Activated CD4-positive, alpha-beta T cell treated with anti-CD3 and anti-CD28 coated beads, Interleukin-2, amount 10 ng/mL, durations not matched to agents 24 days and 14 days (primary cell): ENCODE data around the gene TAMALIN. TPM values are rescaled to one million over a fixed set of nuclear protein-coding genes. Genes with fewer than 3 reads are reported as not detected.

Experiments used
- DNase-seq: peaks from one replicate; pipeline ENCODE4 v3.0.0; 2022
- H3K27ac Mint-ChIP-seq: one replicate; pipeline ENCODE4 v1.8.0; 2022; ENCODE audit warnings: mild to moderate bottlenecking, mixed read lengths
- H3K27me3 Mint-ChIP-seq: one replicate; pipeline ENCODE4 v1.8.0; 2022; ENCODE audit warnings: mixed read lengths
- H3K36me3 Mint-ChIP-seq: one replicate; pipeline ENCODE4 v1.8.0; 2022; ENCODE audit warnings: low read depth, mild to moderate bottlenecking, mixed read lengths
- H3K4me1 Mint-ChIP-seq: one replicate; pipeline ENCODE4 v1.8.0; 2021; ENCODE audit warnings: mixed read lengths
- H3K4me3 Mint-ChIP-seq: one replicate; pipeline ENCODE4 v1.8.0; 2022; ENCODE audit warnings: mild to moderate bottlenecking, moderate library complexity, mixed read lengths
- H3K9me3 Mint-ChIP-seq: one replicate; pipeline ENCODE4 v1.8.0; 2021; ENCODE audit warnings: mixed read lengths
- intact Hi-C: fragments of 100-400 bp; cut with micrococcal nuclease; formaldehyde crosslinking; loops from one replicate; pipeline ENCODE4 v1.15.1; 2023
- total RNA-seq: library from RNA; stranded (reverse); gene quantifications from 2 replicates; pipeline ENCODE4 v1.2.3, GENCODE V29; 2022

The TAMALIN gene
- total RNA-seq = 10.4 and 12.4 TPM in 2 replicates

DNA sequence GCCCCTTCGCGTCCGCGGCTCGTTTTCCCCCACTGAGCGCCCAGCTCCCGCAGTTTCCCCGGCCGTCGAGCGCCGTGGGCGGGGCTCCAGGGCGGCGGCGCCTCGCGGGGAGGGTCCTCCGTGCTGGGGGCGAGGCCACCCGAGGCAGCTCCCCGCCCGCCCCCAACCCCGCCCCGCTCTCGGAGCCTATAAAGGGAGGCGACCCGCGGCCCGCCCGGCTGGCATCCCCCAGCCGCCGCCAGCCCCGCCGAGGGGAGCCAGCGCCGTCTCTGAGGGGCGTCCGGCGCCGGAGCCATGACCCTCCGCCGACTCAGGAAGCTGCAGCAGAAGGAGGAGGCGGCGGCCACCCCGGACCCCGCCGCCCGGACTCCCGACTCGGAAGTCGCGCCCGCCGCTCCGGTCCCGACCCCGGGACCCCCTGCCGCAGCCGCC, at the start of gene TAMALIN:
TSS of gene TAMALIN (plus strand) at position 221 of the 432 bp plus-strand sequence. CDS start at position 295, 74 bp downstream.
- H3K4me3 Mint-ChIP-seq = peak within 1 kb of the TSS; percentile 86
- H3K4me1 Mint-ChIP-seq = peaks cover 17% of the 10 kb centered on the region
- H3K36me3 Mint-ChIP-seq = peaks cover 2% of the 10 kb centered on the region
- no peaks in the 10 kb centered on the region for H3K9me3 Mint-ChIP-seq
- peaks cover 31% of the 10 kb centered on the region for H3K27me3 Mint-ChIP-seq
- DNase-seq = peak; percentile 94
- intact Hi-C loops = loop anchor here (1.0 kb wide), 2 partner anchors 14 to 45 kb away; partner anchors contain the start of gene NR4A1
- peak within 1 kb of the TSS; percentile 85 for H3K27ac Mint-ChIP-seq

DNA sequence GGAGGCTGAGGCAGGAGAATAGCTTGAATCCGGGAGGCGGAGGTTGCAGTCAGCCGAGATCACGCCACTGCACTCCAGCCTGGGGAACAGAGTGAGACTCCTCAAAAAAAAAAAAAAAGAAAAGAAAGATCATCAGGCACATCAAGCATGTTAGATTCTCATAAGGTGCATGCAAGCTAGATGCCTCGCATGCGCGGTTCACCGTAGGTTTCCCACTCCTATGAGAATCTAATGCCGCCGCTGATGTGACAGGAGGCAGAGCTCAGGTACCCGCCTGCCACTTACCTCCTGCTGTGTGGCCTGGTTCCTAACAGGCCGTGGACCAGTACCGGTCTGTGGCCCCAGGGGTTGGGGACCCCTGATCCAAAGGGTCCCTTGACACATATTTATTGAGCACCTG, 48.2 kb upstream of the TAMALIN start:
- Mint-ChIP-seq H3K4me1 (peaks cover 18% of the 10 kb centered on the region), H3K4me3 (no peak overlapping the region), H3K27me3 (peaks cover 10% of the 10 kb centered on the region), H3K36me3 (peaks cover 3% of the 10 kb centered on the region), H3K27ac (no peak overlapping the region), H3K9me3 (no peaks in the 10 kb centered on the region)
- intact Hi-C loops = no loop called here
- no peak for DNase-seq

DNA sequence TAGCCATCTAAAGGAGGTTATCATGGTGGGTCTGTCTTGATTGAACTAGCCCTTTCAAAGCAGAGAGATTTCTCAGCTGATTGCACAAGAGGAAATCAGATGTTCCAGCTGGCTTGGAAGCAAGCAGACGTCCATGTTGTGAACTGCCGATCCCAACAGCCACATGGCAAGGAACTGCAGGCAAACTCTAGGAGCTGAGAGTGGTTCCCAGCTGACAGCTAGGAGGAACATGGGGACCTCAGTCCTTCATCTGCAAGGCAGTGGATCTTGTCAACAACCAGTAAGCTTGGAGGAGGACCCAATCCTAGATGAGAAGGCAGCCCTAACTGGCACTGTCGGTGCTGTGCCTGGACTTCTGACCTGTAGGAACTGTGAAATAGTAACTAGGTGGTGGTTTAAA, 47.5 kb upstream of the TAMALIN start:
- peaks cover 13% of the 10 kb centered on the region for H3K4me1 Mint-ChIP-seq
- no peak for DNase-seq
- peaks cover 11% of the 10 kb centered on the region for H3K27me3 Mint-ChIP-seq
- intact Hi-C loops = no loop called here
- H3K36me3 Mint-ChIP-seq = peaks cover 3% of the 10 kb centered on the region
- H3K4me3 Mint-ChIP-seq = no peak overlapping the region
- H3K27ac Mint-ChIP-seq = no peak overlapping the region
- H3K9me3 Mint-ChIP-seq = no peaks in the 10 kb centered on the region

DNA sequence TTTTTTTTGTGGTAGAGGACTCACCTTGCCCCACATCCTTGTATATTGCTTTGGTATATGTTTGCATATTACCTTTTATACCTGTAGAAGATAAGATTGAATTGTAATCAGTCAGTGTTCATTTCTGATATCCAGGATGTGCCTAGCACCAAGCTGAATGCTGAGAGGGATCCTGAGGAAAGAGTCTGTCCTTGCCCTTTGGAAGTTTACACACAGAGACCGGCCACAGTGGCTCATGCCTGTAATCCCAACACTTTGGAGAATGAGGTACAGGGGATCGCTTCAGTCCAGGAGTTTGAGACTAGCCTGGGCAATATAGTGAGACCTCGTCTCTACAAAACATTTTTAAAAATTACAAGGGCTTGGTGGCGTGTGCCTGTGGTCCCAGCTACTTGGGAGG, 46.8 kb upstream of the TAMALIN start:
- H3K27ac Mint-ChIP-seq = no peak overlapping the region
- H3K4me3 Mint-ChIP-seq = no peak overlapping the region
- H3K9me3 Mint-ChIP-seq = no peaks in the 10 kb centered on the region
- peaks cover 3% of the 10 kb centered on the region for H3K36me3 Mint-ChIP-seq
- intact Hi-C loops = no loop called here
- DNase-seq = no peak
- peaks cover 11% of the 10 kb centered on the region for H3K4me1 Mint-ChIP-seq
- H3K27me3 Mint-ChIP-seq = peaks cover 14% of the 10 kb centered on the region

DNA sequence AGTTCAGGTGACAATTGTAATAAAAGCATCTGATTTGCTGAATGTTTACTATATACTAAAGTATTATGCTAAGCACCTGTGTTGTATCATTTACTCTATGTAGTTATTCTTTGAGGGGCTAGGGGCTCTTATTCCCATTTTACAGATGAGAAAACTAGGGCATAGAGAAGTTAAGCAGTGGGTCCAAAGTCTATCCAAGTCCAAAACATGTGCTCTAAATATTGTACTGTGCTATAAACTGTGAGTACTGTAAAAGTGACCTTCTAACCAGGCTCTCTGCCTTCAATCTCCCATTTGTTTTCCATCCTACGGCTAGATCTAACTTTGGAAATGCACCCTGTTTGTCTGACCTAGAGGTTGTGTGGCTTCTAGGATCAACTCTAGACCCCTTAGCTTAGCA, 46.3 kb upstream of the TAMALIN start:
- Mint-ChIP-seq H3K27me3 (peaks cover 14% of the 10 kb centered on the region), H3K4me1 (peaks cover 11% of the 10 kb centered on the region), H3K27ac (no peak overlapping the region), H3K4me3 (no peak overlapping the region), H3K9me3 (no peaks in the 10 kb centered on the region), H3K36me3 (peaks cover 3% of the 10 kb centered on the region)
- no peak for DNase-seq
- intact Hi-C loops = no loop called here

DNA sequence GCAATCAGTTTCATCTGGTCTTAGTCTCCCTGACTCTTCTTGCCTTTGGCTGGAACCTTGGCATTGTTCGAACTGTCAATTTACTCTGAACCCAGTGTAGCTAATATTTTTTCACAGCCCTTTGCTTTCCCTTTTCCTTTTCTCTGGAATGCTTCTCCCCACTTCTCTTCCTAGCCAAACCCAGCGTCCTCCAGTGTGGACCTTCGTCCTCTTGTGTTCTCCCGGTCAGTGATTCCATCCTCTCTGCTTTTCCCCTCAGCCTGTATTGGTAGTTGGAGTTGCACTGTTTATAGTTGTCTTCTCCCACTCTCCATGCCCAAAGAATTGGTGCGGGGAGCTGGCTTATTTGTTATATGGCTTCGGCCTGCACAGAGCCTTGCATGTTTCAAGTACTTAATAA, 45.9 kb upstream of the TAMALIN start:
- intact Hi-C loops = no loop called here
- H3K36me3 Mint-ChIP-seq = peaks cover 3% of the 10 kb centered on the region
- DNase-seq = no peak
- no peaks in the 10 kb centered on the region for H3K9me3 Mint-ChIP-seq
- no peak overlapping the region for H3K4me3 Mint-ChIP-seq
- H3K27me3 Mint-ChIP-seq = peaks cover 16% of the 10 kb centered on the region
- H3K4me1 Mint-ChIP-seq = peaks cover 8% of the 10 kb centered on the region
- no peak overlapping the region for H3K27ac Mint-ChIP-seq

DNA sequence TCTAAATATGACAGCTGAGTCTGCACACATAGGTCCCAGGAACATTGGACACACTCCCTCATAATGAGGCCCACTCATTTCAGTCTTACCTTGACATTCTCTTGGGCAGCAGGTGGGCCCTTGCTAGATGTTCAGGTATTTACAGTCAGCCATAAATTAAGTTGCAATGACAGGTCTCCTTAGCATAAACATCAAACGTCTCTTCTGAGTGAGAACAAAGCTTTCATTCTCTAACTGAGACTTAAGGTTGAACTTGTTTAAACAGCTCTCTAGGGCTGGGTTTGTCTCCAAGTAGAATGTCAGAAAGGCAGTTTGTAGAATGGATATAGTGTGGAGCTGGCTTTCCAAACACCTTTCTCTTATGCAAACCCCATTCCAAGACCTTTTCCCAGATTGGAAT, 44.9 kb upstream of the TAMALIN start:
- intact Hi-C loops = no loop called here
- no peak overlapping the region for H3K27ac Mint-ChIP-seq
- peaks cover 3% of the 10 kb centered on the region for H3K36me3 Mint-ChIP-seq
- H3K9me3 Mint-ChIP-seq = no peaks in the 10 kb centered on the region
- no peak overlapping the region for H3K4me3 Mint-ChIP-seq
- peaks cover 6% of the 10 kb centered on the region for H3K4me1 Mint-ChIP-seq
- H3K27me3 Mint-ChIP-seq = peaks cover 18% of the 10 kb centered on the region
- DNase-seq = no peak

DNA sequence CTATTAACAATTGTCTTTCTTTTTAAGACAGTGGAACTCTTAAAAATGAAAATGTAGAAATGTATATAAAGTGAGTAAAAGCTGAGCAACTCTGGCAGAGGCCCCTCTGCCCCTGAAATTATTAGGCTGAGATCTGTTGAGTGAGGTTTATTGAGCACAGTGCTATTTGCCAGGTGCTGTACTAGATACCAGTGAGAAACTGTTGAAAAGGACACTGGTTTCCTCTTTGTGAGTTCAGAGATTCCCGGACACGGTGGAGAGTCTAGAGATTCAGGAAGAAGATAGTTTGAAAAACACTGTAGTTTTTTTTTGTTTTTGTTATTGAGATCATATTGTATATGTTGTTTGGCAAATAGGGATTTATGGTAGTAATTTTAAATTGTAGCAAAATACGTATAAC, 44.0 kb upstream of the TAMALIN start:
- intact Hi-C loops = no loop called here
- Mint-ChIP-seq H3K4me3 (no peak overlapping the region), H3K4me1 (peaks cover 6% of the 10 kb centered on the region), H3K27ac (no peak overlapping the region), H3K36me3 (peaks cover 3% of the 10 kb centered on the region), H3K9me3 (no peaks in the 10 kb centered on the region), H3K27me3 (peaks cover 18% of the 10 kb centered on the region)
- DNase-seq = no peak

DNA sequence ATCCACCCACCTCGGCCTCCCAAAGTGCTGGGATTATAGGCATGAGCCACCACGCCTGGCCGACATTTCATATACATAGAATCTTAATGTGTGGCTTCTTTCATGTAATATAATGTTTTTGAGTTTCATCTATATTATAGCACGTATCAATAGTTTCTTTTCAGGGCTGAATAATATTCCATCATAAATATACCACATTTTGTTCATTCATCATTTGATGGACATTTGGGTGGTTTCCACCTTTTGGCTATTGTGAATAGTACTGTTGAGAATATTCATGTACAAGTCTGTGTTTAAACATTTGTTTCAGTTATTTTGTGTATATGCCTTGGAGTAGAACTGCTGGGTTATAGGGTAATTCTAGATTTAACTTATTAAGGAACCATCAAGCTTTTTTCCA, 43.3 kb upstream of the TAMALIN start:
- DNase-seq = no peak
- H3K27ac Mint-ChIP-seq = no peak overlapping the region
- H3K4me3 Mint-ChIP-seq = no peak overlapping the region
- peaks cover 6% of the 10 kb centered on the region for H3K4me1 Mint-ChIP-seq
- H3K36me3 Mint-ChIP-seq = peaks cover 3% of the 10 kb centered on the region
- no peaks in the 10 kb centered on the region for H3K9me3 Mint-ChIP-seq
- peaks cover 20% of the 10 kb centered on the region for H3K27me3 Mint-ChIP-seq
- intact Hi-C loops = no loop called here

DNA sequence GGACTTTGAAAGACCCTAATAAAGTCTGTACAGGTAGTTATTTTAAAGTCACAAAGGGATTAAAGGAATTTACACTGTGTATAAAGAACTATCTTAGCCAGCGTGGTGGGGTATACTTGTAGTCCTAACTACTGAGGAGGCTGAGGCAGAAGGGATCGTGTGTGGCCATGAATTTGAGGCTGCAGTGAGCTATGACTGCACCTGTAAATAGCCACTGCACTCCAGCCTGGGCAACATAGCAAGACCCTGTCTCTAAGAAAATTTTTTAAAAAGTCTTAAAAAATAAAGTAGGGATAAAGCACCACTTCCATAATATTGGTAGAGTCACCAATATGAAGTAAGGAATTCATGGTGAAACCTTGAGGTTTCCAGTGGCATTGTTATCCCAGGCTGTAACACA, 37.1 kb upstream of the TAMALIN start:
- DNase-seq = no peak
- Mint-ChIP-seq H3K4me1 (peaks cover 39% of the 10 kb centered on the region), H3K4me3 (no peak overlapping the region), H3K27ac (no peak overlapping the region), H3K27me3 (peaks cover 31% of the 10 kb centered on the region), H3K9me3 (no peaks in the 10 kb centered on the region), H3K36me3 (no peaks in the 10 kb centered on the region)
- intact Hi-C loops = loop anchor here (5.0 to 10.0 kb wide), 3 partner anchors 142 to 575 kb away; partner anchors contain the start of gene GALNT6

DNA sequence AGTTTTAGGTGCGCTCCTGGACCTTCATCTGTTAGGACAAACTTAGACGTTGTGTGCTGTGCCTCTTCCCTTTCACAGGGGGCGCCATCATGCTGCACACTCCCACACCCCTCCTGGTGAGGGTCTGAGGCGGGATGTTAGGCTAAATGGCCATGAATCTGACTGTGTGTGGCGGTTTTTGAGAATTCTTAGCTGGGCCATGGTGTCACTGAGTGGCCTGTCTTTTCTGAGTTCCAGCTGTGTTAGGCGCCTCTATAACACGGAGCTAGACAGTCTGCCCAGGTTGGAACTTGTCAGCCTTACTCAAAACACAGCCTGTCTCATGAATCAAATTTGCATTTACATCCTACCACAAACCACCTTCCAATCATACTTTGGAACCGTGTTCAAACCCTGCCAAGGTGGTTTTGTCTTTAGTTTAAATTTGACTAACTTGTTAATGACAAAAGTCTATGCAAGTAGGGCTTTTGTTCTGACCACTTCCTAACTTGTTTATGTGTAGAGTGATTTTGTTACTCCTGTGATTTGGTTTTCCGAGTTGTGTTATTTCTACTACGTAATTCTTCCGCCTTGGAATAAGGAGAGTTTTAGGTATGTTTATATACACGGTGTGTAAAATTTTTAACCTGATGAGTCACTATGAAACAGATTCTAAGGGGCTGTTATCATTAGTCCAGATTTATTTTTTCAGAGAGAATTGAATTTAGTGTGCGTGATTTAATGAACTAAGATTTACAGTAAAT, 35.7 kb upstream of the TAMALIN start:
- H3K9me3 Mint-ChIP-seq = no peaks in the 10 kb centered on the region
- no peaks in the 10 kb centered on the region for H3K36me3 Mint-ChIP-seq
- H3K27me3 Mint-ChIP-seq = peaks cover 23% of the 10 kb centered on the region
- peaks cover 54% of the 10 kb centered on the region for H3K4me1 Mint-ChIP-seq
- H3K27ac Mint-ChIP-seq = peak overlapping the region; percentile 59
- H3K4me3 Mint-ChIP-seq = peak overlapping the region; percentile 71
- intact Hi-C loops = loop anchor here (1.0 to 10.0 kb wide), 7 partner anchors 9 to 602 kb away; partner anchors contain the start of gene GALNT6
- DNase-seq = peak; percentile 85

DNA sequence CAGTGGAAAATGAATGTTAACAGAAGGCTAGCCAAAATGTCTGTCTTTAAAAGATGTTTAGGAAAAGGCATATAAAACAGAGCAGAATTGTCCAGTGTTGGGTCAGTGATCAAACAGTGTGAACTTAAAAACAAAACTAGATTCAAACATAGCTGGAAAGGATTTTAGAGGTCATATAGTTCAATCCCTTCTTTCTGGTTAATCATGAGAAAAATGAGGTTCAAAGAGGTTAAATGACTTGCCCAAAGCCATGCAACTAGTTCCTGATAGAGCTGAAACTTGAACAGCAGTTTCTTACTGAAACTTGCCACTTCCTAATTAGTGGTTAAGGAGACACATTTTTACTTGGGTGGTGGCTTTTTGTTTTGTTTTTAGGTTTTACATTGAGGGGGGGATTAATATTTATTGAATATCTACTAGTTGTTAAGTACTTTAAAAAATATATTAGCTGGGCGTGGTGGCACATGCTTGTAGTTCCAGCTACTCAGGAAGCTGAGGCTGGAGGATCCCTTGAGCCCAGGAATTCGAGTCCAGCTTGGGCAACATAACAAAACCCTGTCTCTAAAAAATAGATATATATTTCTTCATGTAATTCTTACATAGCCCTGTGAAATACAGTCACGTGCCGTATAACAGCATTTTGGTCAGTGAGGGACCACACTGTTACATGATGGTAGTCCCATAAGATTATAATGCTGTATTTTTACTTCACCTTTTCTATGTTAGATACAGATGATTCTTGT, 34.9 kb upstream of the TAMALIN start:
- no peak overlapping the region for H3K27ac Mint-ChIP-seq
- peaks cover 6% of the 10 kb centered on the region for H3K36me3 Mint-ChIP-seq
- intact Hi-C loops = loop anchor here (1.0 to 10.0 kb wide), 7 partner anchors 8 to 603 kb away; partner anchors contain the start of gene GALNT6
- no peaks in the 10 kb centered on the region for H3K9me3 Mint-ChIP-seq
- H3K27me3 Mint-ChIP-seq = peaks cover 24% of the 10 kb centered on the region
- peaks cover 62% of the 10 kb centered on the region for H3K4me1 Mint-ChIP-seq
- DNase-seq = no peak
- H3K4me3 Mint-ChIP-seq = peak overlapping the region; percentile 22

DNA sequence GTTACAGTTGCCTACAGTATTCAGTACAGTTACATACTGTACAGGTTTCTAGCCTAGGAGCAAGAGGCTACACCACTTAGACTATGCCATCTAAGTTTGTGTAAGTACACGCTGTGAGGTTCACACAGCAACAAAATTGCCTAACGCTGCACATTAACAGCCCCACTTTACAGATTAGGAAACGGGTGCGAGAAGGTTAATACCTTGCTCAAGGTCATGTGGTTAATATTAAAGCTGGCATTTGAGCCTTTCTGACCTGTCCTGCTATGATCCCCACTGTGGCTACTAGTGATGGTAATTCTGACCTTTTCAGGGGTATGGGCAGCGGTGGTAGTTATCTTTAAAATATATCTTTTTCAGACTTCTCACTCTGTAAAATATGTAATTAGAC, 34.3 kb upstream of the TAMALIN start:
- peaks cover 24% of the 10 kb centered on the region for H3K27me3 Mint-ChIP-seq
- H3K4me3 Mint-ChIP-seq = peak overlapping the region; percentile 15
- peaks cover 7% of the 10 kb centered on the region for H3K36me3 Mint-ChIP-seq
- DNase-seq = no peak
- H3K27ac Mint-ChIP-seq = peak overlapping the region; percentile 1
- no peaks in the 10 kb centered on the region for H3K9me3 Mint-ChIP-seq
- intact Hi-C loops = loop anchor here (5.0 to 10.0 kb wide), 3 partner anchors 145 to 578 kb away; partner anchors contain the start of gene GALNT6
- peaks cover 63% of the 10 kb centered on the region for H3K4me1 Mint-ChIP-seq

DNA sequence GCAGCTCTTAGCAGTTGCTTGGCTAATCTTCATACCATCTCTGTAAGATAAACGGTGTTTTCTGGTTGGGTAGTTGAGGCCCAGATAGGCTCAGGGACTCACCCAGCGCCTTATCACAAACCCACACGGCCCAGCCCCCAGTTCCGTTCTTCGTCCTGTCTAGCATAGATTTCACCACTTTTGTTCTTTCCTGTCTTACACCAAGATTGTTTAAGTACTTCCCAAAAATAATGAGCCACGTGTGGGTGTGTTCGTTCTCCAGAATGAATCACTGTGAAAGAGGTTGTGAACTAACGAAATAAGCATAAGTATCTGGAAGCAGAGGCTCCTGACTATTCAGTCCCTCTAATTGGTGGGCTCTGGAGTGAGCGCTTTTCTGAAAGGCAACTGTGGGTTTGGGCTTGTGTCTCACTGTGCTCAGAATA, 33.9 kb upstream of the TAMALIN start:
- Mint-ChIP-seq H3K9me3 (no peaks in the 10 kb centered on the region), H3K36me3 (peaks cover 7% of the 10 kb centered on the region), H3K27ac (peak overlapping the region; percentile 1), H3K4me3 (peak overlapping the region; percentile 15), H3K27me3 (peaks cover 24% of the 10 kb centered on the region), H3K4me1 (peaks cover 63% of the 10 kb centered on the region)
- intact Hi-C loops = loop anchor here (5.0 to 10.0 kb wide), 3 partner anchors 146 to 578 kb away; partner anchors contain the start of gene GALNT6
- DNase-seq = peak; percentile 80
